GM12864 (cell line): ENCODE measurements around the gene TTC4.

Source experiments
- DNase-seq: peaks from one replicate; pipeline ENCODE4 v3.0.0-alpha.2; 2011; ENCODE audit warnings: low read depth
- H3K4me3 ChIP-seq: 2 replicates; pipeline ENCODE4 v1.5.1; 2011; ENCODE audit warnings: mild to moderate bottlenecking, low read depth, low read length, control low read depth
- TF ChIP-seq, protein P1 (sequence below): IDR thresholded peaks from 2 replicates; pipeline ENCODE4 v1.5.1; 2011; ENCODE audit warnings: low read depth, mild to moderate bottlenecking, moderate library complexity, low read length, control low read depth, inconsistent platforms; ENCODE audit errors: missing control alignments

TTC4 gene

GRCh38 chr1:54744696-54745095 lies 29.0 kb downstream of the TTC4 start:
- TF ChIP-seq, protein P1, sequence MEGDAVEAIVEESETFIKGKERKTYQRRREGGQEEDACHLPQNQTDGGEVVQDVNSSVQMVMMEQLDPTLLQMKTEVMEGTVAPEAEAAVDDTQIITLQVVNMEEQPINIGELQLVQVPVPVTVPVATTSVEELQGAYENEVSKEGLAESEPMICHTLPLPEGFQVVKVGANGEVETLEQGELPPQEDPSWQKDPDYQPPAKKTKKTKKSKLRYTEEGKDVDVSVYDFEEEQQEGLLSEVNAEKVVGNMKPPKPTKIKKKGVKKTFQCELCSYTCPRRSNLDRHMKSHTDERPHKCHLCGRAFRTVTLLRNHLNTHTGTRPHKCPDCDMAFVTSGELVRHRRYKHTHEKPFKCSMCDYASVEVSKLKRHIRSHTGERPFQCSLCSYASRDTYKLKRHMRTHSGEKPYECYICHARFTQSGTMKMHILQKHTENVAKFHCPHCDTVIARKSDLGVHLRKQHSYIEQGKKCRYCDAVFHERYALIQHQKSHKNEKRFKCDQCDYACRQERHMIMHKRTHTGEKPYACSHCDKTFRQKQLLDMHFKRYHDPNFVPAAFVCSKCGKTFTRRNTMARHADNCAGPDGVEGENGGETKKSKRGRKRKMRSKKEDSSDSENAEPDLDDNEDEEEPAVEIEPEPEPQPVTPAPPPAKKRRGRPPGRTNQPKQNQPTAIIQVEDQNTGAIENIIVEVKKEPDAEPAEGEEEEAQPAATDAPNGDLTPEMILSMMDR = no peak
- no peak overlapping the region for H3K4me3 ChIP-seq
- DNase-seq = no peak

- no peak overlapping the region for H3K4me3 ChIP-seq
- TF ChIP-seq, protein P1 = no peak
- no peak for DNase-seq
These were observed 29.6 kb downstream of the TTC4 start for GRCh38 chr1:54745274-54745673.

GRCh38 chr1:54745864-54746263 lies 30.2 kb downstream of the TTC4 start:
- TF ChIP-seq, protein P1 = no peak
- no peak for DNase-seq
- H3K4me3 ChIP-seq = no peak overlapping the region

DNA sequence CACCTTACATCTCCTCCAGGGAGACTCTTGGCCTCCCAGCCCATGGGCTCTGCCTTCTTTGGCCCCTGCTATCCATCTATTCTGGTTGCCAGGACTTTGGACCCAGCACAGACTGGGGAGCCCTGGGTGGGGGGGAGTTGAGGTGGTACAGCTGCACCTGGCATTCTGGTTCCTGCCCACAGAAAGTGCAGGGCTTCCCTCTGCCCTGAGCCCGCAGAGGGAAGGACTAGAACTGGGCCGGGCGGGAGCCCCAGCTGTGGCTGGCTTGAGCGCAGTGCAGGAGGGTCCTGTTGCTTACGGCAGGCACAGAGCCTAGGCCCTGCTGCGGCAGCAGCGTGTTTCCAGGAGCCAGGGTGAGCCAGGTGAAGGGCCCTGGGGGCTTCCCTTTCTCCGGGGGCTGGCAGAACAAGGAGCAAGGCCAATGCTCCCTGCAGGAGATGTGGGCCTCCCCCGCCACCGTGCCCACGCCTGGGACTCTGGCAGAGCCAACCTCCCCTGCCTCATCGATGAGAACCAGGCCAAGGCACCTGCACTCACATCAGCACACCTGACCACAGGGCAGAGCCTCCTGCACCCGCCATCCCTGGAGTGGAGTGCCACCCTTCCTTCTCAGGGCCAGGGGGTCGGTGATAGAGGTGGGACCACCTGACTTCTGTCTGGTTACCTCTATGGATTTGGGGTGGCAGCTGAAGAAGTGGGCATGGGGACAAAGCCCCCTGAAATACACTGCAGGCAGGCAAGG lies 32.6 kb downstream of the TTC4 start:
- no peak overlapping the region for H3K4me3 ChIP-seq
- TF ChIP-seq, protein P1 = no peak
- no peak for DNase-seq

- DNase-seq = no peak
- H3K4me3 ChIP-seq = no peak overlapping the region
- TF ChIP-seq, protein P1 = no peak
These were observed 34.9 kb downstream of the TTC4 start for GRCh38 chr1:54750596-54750995.

GRCh38 chr1:54751426-54751825 lies 35.8 kb downstream of the TTC4 start:
- TF ChIP-seq, protein P1 = no peak
- H3K4me3 ChIP-seq = no peak overlapping the region
- no peak for DNase-seq

DNA sequence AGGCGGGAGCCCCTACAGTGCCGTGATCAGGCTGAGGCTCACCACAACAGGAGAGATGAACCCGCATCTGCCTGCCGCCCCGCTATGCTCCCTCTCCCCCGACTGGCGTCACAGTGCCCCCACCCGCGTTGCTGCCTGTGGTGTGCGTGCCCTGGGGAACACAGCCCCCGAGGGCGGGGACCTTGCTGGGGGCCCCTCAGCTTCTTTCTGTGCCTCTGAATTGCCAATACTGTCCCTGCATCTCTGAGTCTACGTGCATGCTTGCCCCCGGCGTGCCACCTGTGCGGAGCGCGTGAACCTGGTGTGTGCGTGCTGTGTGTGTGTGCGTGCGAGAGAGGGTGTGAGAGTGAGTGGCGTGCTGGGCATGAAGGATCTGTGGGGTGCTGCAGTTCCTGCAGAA lies 38.4 kb downstream of the TTC4 start:
- H3K4me3 ChIP-seq = no peak overlapping the region
- no peak for DNase-seq
- TF ChIP-seq, protein P1 = no peak
